Measurements from ENCODE around the gene KCNJ5. TPM values are rescaled to one million over a fixed set of nuclear protein-coding genes. Genes with fewer than 3 reads are reported as not detected.

The KCNJ5 gene
- total RNA-seq, 1 donor from 2014 or later, result 1.6 TPM

DNA sequence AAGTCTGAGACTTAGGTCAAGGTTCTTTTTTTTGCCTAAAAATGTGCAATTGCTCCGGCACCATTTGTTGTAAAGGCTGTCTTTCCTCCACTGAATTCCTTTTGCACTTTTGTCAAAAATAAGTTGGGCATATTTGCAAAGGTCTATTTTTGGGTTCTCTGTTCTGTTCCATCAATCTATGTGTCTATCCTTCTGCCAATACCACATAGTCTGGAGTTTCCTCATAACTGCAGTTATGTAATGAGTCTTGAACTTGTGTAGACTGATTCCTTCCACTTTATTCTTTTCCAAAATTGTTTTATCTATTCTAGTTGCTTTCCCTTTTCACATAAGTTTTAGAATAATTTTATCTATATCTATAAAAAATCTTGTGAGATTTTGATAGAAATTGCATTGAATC, 6.7 kb downstream of the KCNJ5 start:
- DNase-seq, result no peak

DNA sequence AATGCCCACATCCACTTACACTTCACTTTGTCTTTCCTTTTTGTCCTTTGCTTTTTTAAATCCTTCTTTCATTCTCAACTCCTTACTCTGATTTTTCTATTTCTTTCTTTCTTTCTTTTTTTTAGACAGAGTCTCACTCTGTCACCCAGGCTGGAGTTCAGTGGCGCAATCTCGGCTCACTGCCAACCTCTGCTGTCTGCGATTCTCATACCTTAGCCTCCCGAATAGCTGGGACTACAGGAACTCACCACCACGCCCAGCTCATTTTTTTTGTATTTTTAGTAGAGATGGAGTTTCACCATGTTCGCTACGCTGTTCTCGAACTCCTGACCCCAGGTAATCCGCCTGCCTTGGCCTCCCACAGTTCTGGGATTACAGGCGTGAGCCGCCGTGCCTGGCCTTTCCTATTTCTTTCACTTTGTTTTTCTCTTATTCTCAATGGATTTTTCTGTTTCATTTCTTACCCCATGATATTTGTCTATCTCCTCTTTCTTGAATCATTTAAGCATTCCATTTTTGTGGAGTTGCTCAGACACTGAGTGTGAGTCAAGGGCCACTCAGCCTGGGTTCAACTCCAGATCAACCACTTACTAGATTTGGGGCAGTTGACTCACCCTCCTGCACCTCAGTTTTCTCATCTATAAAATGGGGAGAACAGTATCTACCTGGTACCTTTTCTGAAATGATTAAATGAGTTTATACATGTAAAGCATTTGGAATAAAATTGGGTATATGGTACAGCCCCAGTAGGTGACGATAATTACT, 7.6 kb downstream of the KCNJ5 start:
- no peak for DNase-seq

DNA sequence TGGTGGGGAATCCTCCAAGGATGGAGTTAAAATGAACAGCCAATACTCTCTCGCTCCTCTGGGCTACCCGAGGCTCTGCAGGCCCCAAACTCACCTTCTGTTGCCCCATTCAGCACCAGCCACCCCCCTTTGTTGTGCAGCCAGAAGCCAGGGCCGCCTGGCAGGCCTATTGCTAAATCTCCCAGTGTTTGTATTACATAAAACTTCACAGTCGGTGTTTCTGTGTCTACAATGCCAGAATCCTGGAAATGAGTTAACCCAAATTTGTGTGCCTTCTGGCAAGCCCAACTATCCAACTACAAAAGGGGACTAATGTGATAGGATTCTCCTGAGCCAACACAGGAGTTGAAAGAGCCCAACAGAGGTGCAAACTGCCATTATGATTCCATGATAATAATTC, 9.3 kb downstream of the KCNJ5 start:
- no peak for DNase-seq

DNA sequence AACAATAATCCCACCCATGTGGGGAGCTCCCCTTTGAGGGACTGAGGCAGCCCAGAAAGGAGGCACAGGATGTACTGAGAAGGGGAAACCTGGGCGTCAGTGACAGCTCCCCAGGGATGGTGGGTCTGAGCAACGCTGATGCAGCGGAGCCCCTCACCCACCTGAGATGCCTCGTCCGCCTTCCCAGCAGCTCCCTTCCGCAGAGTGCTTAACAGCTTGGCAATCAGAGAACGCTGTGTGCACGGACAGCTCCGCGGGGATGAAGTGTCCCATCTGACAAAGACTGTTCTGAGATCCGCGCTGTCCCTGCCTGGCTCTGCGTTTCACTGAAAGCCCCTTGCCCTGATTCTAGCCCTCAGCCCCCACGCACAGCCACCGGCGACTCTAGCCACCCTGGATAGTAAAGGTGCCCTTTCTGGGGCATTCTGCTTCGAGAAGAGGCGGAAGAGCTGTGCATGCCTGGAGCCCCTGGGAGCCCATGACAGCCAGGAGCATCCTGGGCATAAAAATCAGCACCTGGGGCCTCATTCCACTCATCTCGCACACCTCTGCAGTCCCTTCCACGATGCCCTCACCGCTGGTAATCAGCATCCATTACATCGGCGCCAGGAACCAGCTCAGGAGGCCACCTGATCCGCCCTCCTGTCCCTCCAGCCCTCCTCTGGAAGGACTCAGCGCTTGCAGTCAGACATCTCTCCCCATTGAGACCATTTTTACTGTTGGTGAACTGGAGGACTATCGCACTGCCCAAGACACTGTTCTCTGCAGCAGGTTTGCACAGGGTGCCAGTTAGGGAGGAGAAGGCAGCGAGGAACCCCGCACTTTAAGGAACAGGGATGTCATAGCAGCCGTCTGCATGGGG, 10.7 kb downstream of the KCNJ5 start:
- DNase-seq, result no peak

DNA sequence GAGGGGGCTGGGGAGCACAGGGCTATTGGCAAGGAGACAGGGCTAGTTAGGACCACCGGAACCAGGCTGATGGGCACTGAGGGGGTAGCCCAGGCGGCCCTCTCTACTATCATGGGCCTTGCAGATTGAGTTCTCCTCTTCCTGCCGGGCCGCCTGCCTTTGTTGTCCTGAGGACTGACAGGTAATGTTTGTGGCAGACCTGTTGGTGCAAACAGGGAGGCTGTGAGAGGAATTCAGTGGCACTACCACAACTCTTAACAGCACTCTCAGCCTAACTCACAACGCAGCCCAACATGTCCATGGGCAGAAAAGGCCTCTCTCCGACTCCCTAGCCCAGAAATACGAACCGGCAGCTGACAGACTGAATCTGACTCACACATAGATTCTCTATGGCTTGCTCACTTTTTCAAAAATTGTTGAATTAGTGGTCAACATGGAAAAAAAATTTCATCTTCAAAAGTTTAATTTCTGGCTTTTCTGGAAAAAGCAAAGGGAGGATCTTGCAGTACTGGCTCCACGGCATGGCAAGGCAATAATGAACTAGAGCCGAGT, 11.4 kb downstream of the KCNJ5 start:
- no peak for DNase-seq

DNA sequence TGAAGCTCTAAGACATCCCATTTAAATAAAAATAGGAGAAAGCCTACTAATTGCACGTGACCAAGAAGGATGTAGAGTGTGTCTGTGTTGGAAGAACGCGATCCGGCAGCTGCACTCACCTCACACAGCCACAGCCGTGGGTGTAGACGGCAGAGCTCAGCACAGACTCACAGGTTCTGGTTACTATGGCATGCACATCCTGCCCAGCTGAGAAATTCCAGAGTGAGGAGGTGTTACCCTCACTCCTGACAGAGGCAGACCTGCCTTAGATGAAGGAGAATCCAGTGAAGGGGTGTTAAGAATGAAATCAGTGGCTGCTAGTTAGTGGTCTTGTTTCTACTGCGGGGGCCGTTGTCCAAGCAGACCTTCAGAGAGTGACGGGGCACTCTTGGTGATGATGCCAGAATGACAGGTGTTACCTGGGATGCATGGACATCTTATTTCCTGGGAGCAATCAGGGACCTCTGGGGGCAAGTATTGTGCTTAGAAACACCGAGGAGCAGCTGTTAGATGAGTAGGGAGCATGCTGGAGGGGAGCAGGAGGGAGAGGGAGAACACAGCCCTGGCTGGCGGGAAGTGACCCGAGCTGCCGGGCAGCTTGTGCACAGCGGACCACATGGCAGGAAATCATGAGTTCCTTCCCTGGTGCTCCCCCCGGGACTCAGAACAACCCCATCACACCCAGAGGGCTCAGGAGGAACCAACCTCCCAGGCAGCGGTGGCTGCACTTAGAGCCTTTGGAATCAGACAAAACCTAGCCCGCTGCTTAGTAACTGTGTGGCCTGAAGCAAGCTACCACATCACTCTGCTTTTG, 12.3 kb downstream of the KCNJ5 start:
- peak; percentile 23 for DNase-seq

DNA sequence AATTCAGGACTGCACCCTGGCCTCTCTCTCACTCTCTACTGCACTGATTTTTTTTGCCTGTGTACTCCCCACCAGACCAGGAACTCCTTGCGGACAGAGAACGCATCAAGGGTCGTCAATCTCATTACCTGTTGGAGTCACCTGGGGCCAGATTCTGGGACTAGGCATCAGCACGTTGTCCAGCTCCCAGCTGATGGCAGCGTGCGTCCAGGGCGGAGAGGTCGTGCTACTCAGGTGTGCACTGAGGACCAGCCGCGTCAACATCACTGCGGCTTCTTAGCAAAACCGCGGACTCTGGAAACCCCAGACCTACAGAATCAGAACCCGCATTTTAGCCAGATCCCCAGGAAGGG, 13.1 kb downstream of the KCNJ5 start:
- DNase-seq, result no peak

DNA sequence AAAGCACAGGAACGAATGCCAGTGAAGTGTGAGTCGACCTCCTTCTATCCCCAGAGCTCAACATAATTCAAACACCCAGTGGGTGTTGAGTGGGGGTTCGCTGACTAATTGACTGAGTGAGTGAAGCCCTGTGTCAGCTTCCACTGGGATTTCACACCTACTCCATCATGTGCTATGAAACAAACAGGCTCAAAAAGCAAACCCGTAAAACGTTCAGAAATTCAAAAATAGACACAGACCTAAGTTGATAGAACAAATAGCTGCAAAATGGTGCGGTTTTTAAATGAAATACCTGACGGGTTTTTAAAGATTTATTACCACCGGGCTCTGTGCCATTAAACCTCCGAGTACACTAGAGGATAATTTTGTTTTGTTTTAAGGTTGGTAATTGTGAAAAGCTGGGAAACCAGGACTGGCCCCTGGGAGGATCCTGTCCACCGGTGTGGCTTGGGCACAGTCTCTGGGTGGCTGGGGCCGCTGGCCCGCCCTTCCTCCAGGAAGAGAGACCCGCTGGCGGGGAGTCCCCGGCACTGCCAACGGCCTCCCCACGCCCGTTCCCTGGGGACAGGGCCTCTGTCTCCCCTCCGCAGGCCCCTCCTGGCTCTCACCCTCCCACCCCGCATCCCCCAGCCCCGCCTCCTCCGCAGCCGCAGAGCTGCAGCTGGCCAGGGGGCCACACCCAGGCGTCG, 13.6 kb downstream of the KCNJ5 start:
- DNase-seq, result peak; percentile 19

DNA sequence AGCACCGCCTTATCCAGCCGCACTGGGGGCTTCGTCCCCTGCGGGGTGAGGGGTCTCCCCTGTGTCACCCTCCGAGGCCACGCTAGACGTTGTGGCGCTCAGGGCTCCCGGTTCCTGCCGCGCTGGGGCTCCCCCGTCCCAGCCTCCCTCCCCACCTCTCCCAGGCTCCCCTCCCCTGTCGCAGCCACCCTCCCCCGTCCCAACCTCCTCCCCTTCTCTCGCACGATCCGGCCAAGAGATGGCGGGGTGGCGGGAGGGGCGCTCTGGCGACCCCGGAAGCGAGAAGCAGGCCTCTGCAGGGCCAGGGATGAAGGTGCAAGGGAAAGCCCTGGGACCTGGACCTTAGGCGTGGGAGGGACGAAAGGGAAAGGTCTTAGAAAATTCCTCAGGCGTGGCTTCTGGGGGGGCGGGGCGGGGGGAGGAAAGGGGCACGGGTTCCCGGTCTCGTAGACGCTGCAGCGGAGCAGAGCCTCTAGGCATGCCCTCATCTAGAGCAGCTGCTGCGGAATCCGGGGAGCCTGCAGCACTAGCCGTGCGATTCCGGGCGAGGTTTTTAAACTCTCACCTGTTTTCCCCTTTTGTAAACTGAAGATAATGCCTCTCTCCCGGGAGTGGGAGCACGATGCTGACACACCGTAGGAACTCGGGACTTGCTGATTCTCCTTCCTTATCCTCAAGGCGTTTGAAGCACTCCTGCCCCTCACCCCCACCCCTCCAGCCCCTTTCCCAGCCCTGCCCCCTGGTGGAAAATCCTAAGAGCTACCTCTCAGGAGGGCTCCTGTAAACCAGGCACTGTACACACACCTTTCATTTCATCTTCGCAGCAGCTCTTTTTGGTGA, 14.4 kb downstream of the KCNJ5 start:
- no peak for DNase-seq

DNA sequence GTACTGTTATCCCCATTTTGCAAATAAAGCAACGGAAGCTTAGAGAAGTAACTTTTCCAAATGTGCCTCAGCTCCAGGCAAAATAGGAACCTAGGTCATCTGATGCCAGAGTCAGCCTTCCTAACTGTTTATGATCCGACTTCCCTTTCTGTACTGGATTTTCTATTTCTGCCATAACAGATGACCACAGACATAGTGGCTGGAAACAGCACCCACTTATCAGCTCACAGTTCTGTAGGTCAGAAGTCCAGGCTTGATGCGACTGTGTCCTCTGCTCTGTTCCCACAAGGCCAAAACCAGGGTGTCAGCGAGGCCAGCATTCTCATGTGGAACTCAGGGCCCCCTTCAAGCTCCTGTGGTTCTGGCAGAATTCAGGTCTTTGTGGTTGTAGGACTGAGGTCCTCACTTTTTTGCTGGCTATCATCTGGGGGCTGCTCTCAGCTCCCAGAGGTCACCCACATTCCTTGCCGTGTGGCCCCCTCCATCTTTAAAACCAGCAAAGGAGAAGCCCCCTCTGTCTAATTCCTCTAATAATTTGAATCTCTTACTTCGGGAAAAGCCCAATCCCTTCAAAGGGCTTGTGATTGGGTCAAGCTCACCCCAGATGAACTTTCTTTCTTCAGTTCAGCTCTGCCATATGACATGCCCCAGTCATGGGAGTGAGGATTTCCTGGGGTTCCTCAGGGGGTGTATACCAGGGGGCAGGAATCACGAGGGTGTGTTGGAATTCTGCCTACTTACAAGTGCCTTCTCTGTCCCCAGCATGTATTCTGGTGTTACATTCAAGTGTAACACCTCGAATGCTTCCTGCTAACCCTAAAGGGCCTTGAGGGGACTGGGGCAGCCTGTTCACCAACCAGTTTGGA, 15.3 kb downstream of the KCNJ5 start:
- DNase-seq, result no peak

DNA sequence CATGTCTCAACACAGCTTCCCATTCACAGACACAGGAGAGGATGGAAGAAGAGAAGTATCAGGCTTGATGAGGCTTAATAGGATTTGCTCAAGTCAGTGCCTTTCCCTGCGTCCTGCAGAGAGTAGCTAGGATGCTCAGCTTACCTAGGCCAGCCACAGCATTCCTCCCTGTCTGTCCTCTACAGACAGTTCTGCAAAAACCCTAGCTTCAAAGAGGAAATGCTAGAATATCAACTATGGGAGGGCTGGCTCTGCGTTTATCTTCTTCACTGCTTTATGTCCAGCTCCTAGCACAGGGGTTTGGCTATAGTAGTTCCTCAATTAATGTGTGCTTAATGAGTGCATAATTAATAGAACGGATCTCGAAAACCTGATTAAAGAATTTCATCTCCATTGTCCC, 16.4 kb downstream of the KCNJ5 start:
- DNase-seq, result no peak

DNA sequence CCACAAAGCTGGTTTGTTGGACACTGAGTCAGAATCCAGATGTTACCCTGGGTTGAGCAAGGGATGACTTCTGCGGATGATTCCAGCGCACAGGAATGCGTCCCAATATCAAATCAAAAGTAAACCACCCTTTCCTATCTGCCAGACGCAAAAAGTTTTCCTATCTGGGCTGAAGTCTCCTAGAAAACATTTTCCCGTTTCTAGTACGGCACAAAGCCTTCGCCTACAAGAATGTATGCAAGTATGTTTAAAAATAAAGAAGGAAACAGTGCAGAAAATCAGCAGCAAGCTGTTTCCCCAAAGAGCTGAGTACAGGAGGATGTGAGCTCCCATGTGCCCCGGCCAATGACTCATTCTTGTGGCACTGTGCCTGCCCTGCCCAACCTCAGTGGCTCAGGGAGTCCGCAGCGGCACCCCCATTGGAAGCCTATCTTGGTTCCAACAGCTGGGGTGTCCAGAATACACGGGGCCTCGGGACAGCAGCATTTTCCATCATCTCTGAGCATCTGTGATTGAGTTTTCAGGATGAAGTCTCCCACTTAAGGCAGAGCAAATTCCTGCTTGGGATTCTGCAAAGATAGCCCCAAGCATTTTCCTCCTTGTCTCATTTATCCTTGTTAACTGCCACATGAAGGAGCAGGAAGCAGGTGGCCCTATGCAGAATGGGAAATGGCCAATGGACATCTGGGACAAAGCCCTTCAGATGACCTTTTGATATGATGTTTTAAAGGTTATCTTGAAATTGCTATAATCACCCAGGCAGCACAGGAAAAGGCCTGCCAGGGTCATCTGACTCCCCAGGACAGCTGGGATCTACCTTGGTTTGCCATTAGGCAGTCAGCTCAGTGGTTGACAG, 17.5 kb downstream of the KCNJ5 start:
- DNase-seq, result peak; percentile 30

DNA sequence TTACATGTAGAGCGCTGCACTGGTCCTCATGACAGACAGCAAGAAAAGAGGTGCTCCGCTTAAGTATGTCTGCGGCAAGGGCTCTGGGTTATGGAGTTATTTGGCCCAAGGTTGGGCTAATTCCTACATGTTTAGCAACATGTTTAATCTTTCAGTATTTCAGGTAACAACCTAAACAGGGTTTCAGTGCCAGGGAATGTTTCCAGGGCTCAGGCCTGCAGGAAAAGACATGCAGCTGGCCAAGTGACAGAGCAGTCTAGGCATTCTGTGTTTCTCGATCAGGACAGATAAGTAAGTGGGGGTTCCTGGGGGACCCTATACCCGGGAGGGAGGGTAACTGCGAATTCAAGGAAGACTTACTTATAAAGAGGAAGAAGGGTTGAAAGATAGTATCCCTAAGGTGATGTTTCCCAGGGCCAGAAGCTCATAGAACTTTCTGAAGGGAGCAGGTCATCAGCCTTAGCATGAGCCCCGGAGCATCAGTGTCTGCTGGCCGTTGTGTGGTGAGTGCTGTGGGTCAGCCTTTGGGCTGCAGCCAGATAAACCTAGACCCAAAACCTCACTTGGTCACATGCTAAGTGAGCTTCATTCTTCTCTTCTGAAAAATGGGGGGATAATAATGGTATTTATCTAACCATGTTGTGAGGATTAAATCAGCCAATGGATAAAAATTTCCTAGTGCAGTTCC, 18.4 kb downstream of the KCNJ5 start:
- no peak for DNase-seq

DNA sequence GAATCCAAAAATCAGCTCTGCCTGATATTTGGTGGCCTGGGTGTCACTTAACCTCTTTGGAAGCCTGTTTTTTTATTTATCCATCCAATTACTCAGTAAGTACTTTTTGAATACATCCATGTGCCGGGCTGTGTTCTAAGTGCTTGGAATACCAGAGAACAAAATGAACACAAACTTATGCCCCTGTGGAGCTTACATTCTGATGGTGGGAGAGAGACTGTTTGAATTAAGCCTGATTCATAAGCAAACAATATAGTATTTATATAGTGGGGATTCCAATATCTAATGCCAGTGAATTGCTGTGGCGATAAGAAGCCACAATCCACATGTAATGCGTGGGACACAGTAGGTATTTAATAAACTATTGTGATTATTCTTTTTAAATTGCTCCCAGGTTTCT, 19.4 kb downstream of the KCNJ5 start:
- DNase-seq, result no peak

DNA sequence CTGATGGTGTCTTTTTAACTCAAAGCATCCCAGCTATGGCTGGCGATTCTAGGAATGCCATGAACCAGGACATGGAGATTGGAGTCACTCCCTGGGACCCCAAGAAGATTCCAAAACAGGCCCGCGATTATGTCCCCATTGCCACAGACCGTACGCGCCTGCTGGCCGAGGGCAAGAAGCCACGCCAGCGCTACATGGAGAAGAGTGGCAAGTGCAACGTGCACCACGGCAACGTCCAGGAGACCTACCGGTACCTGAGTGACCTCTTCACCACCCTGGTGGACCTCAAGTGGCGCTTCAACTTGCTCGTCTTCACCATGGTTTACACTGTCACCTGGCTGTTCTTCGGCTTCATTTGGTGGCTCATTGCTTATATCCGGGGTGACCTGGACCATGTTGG, 20.1 kb downstream of the KCNJ5 start:
- DNase-seq, result no peak

DNA sequence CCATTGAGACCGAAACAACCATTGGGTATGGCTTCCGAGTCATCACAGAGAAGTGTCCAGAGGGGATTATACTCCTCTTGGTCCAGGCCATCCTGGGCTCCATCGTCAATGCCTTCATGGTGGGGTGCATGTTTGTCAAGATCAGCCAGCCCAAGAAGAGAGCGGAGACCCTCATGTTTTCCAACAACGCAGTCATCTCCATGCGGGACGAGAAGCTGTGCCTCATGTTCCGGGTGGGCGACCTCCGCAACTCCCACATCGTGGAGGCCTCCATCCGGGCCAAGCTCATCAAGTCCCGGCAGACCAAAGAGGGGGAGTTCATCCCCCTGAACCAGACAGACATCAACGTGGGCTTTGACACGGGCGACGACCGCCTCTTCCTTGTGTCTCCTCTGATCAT, 20.5 kb downstream of the KCNJ5 start:
- DNase-seq, result no peak

DNA sequence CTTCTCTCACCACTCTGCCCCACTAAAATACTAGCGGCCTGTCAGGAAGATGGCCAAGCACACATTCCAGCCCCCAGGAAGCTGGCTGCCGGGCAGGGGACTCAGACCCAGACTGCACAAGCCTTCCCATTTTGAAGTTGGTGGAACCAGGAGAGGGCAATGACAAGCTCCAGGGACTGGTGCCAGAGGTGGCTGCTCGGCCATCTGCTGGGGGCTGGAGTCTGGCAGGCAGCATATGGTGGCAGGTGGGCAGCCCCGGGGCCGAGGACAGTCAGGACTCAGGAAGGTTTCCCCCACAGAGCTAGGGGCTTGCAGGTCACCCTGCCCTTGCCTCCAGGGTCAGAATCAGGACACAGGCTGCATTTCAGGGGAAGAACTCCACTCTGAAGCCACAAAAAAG, 22.6 kb downstream of the KCNJ5 start:
- no peak for DNase-seq

Measured in occipital lobe (tissue), 2 donors.